Forelimb muscle (tissue), 1 donor: ENCODE data around the gene C4B. TPM values are rescaled to one million over a fixed set of nuclear protein-coding genes. Genes with fewer than 3 reads are reported as not detected.
"Not testable (repeated sequence)": the region's sequence is repeated elsewhere in the genome, so short reads cannot be mapped to it uniquely, and the experiment has no call there.

ENCODE experiments used
- DNase-seq: peaks from one replicate; pipeline ENCODE4 v3.0.0-alpha.2; 2013; ENCODE audit warnings: low read depth
- polyA plus RNA-seq: library from polyadenylated mRNA; unstranded; fragments of 120-200 nt; gene quantifications from one replicate; pipeline ENCODE4 v1.2.1, GENCODE V29; 2013; ENCODE audit not compliant: insufficient read length

C4B gene
- 22.1 TPM for polyA plus RNA-seq

GRCh38 chr6:32014547-32014946, at the start of gene C4B:
Gene C4B, plus strand, starts transcription at chr6:32014795. Its CDS starts 51 bp downstream, at chr6:32014846.
- DNase-seq, result not testable (repeated sequence)

GRCh38 chr6:31965700-31966099, 48.9 kb upstream of the C4B start:
- no peak for DNase-seq

GRCh38 chr6:31966506-31966905, 48.1 kb upstream of the C4B start:
- DNase-seq, result no peak

- no peak for DNase-seq
Observed at GRCh38 chr6:31966997-31967925, 47.3 kb upstream of the C4B start.

- DNase-seq, result no peak
Observed at GRCh38 chr6:31967926-31968320, 46.7 kb upstream of the C4B start.

GRCh38 chr6:31968326-31968725, 46.3 kb upstream of the C4B start:
- no peak for DNase-seq

- DNase-seq, result no peak
Observed at GRCh38 chr6:31968791-31969711, 45.5 kb upstream of the C4B start.

- DNase-seq, result no peak
Observed at GRCh38 chr6:31969712-31970603, 44.6 kb upstream of the C4B start.

GRCh38 chr6:31970604-31971271, 43.9 kb upstream of the C4B start:
- DNase-seq, result no peak

- DNase-seq, result no peak
Observed at GRCh38 chr6:31971279-31971992, 43.2 kb upstream of the C4B start.

GRCh38 chr6:31971993-31972708, 42.4 kb upstream of the C4B start, which contains the start of gene DXO:
Gene DXO, minus strand, starts transcription at chr6:31972138. Its CDS starts 463 bp downstream, at chr6:31971675.
- peak; percentile 88 for DNase-seq

- no peak for DNase-seq
Observed at GRCh38 chr6:31972709-31973350, 41.8 kb upstream of the C4B start.

- not testable (repeated sequence) for DNase-seq
Observed at GRCh38 chr6:31976065-31976464, 38.5 kb upstream of the C4B start.

- DNase-seq, result no peak
Observed at GRCh38 chr6:31977816-31978431, 36.7 kb upstream of the C4B start.

GRCh38 chr6:31978831-31979230, 35.8 kb upstream of the C4B start:
- DNase-seq, result no peak

GRCh38 chr6:31979238-31979898, 35.2 kb upstream of the C4B start:
- DNase-seq, result no peak

- DNase-seq, result not testable (repeated sequence)
Observed at GRCh38 chr6:31980195-31980876, 34.3 kb upstream of the C4B start.
